Osteoblast (primary cell): ENCODE data around the gene CDH4. TPM values are rescaled to one million over a fixed set of nuclear protein-coding genes. Genes with fewer than 3 reads are reported as not detected.
A peak's percentile ranks its signal among the peaks of the same experiment; 100 is the strongest.

Experiments used
- DNase-seq: peaks from one replicate; pipeline ENCODE4 v3.0.0; 2011; ENCODE audit warnings: low spot score, mixed read lengths; ENCODE audit not compliant: insufficient read length; ENCODE audit errors: missing footprints
- H2AFZ ChIP-seq: 2 replicates; pipeline ENCODE4 v1.6.0; 2011; ENCODE audit warnings: mild to moderate bottlenecking, low read length
- H3K27ac ChIP-seq: 2 replicates; pipeline ENCODE4 v1.5.1; 2011; ENCODE audit warnings: mild to moderate bottlenecking, low read depth, low read length, moderate library complexity
- H3K27me3 ChIP-seq: 2 replicates; pipeline ENCODE4 v1.6.0; 2012; ENCODE audit warnings: mild to moderate bottlenecking, control low read depth, inconsistent platforms, low read length, moderate library complexity; ENCODE audit not compliant: insufficient read depth
- H3K36me3 ChIP-seq: 2 replicates; pipeline ENCODE4 v1.5.1; 2011; ENCODE audit warnings: mild to moderate bottlenecking, low read length, control low read depth, moderate library complexity; ENCODE audit not compliant: insufficient read depth
- H3K4me1 ChIP-seq: 2 replicates; pipeline ENCODE4 v1.5.1; 2011; ENCODE audit warnings: mild to moderate bottlenecking, low read length, control low read depth, moderate library complexity; ENCODE audit not compliant: insufficient read depth
- H3K4me2 ChIP-seq: 2 replicates; pipeline ENCODE4 v1.6.0; 2011; ENCODE audit warnings: mild to moderate bottlenecking, low read length; ENCODE audit not compliant: insufficient read depth
- H3K4me3 ChIP-seq: fragments of 200-600 bp; sonication (generic); 3 replicates; pipeline ENCODE4 v1.5.1; 2012; ENCODE audit warnings: mild to moderate bottlenecking, low read length, inconsistent platforms; ENCODE audit not compliant: insufficient read depth
- H3K79me2 ChIP-seq: 2 replicates; pipeline ENCODE4 v1.6.0; 2012; ENCODE audit warnings: mild to moderate bottlenecking, low read length, control low read depth, inconsistent platforms; ENCODE audit not compliant: insufficient read depth
- H3K9me3 ChIP-seq: 2 replicates; pipeline ENCODE4 v1.5.1; 2011; ENCODE audit warnings: low read depth, low read length, control low read depth
- H4K20me1 ChIP-seq: 2 replicates; pipeline ENCODE4 v1.6.0; 2012; ENCODE audit warnings: mild to moderate bottlenecking, low read length, control low read depth; ENCODE audit not compliant: insufficient read depth
- total RNA-seq: library from RNA; depleted of rRNA; stranded (reverse); fragments of >200 nt; gene quantifications from 2 replicates; pipeline ENCODE4 v1.2.3, GENCODE V29; 2012
- TF ChIP-seq, protein P1 (sequence below): IDR thresholded peaks from 2 replicates; pipeline ENCODE4 v1.5.1; 2011; ENCODE audit warnings: mild to moderate bottlenecking, low read depth, low read length, moderate library complexity; ENCODE audit errors: extremely low read depth

The CDH4 gene
- total RNA-seq, 1 donor, result 1.1 TPM

DNA sequence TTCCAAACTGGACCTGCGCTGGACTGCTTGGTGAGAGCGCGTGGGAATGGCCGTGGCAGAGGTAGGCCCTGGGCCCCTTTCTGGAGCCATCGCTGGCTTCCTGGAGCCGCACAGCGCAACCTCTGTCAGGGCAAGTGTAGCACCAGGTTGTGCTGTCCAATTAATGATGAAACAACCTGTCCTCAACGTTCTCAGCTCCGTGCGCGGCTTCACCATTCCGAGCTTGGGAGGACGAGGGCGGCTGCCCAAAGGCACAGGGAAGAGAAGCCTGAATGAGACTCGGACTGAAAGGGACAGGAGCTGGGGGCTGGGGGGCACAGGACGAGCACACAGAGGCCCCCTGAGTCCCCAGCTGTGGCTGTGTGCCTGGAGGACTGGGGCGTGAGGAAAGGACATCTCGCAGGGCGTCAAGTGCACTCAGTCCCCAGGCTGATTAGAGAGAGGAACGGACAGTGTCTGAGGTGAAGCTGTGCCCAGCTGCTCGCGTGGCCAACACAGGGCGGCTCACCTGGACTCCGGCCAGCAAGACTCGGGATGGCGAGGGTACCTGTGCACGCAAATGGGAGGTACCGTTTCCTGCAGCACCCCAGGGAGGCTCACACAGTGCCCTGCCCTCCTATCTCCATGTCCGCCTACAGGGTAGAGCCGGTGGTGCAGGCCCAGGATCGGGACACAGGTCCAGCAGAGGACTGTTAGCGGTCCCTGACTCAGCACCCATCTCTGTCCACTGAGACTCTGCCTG is 410.3 kb downstream of the CDH4 start:
- no peaks in the 10 kb centered on the region for H3K36me3 ChIP-seq
- no peaks in the 10 kb centered on the region for H3K4me1 ChIP-seq
- H3K27me3 ChIP-seq, result no peaks in the 10 kb centered on the region
- H3K9me3 ChIP-seq, result no peaks in the 10 kb centered on the region
- no peaks in the 10 kb centered on the region for H3K79me2 ChIP-seq
- no peak overlapping the region for H3K4me2 ChIP-seq
- H2AFZ ChIP-seq, result no peak overlapping the region
- no peak overlapping the region for H3K4me3 ChIP-seq
- H3K27ac ChIP-seq, result no peak overlapping the region
- DNase-seq, result peak; percentile 84
- H4K20me1 ChIP-seq, result no peaks in the 10 kb centered on the region
- TF ChIP-seq, protein P1, sequence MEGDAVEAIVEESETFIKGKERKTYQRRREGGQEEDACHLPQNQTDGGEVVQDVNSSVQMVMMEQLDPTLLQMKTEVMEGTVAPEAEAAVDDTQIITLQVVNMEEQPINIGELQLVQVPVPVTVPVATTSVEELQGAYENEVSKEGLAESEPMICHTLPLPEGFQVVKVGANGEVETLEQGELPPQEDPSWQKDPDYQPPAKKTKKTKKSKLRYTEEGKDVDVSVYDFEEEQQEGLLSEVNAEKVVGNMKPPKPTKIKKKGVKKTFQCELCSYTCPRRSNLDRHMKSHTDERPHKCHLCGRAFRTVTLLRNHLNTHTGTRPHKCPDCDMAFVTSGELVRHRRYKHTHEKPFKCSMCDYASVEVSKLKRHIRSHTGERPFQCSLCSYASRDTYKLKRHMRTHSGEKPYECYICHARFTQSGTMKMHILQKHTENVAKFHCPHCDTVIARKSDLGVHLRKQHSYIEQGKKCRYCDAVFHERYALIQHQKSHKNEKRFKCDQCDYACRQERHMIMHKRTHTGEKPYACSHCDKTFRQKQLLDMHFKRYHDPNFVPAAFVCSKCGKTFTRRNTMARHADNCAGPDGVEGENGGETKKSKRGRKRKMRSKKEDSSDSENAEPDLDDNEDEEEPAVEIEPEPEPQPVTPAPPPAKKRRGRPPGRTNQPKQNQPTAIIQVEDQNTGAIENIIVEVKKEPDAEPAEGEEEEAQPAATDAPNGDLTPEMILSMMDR, result no peak

GRCh38 chr20:61662968-61663331 is 410.9 kb downstream of the CDH4 start:
- H3K79me2 ChIP-seq, result no peaks in the 10 kb centered on the region
- H3K27ac ChIP-seq, result no peak overlapping the region
- no peaks in the 10 kb centered on the region for H3K27me3 ChIP-seq
- no peaks in the 10 kb centered on the region for H3K9me3 ChIP-seq
- no peaks in the 10 kb centered on the region for H3K4me1 ChIP-seq
- no peak for DNase-seq
- H4K20me1 ChIP-seq, result no peaks in the 10 kb centered on the region
- H3K4me3 ChIP-seq, result no peak overlapping the region
- TF ChIP-seq, protein P1, result no peak
- no peak overlapping the region for H3K4me2 ChIP-seq
- H3K36me3 ChIP-seq, result no peaks in the 10 kb centered on the region
- H2AFZ ChIP-seq, result no peak overlapping the region

DNA sequence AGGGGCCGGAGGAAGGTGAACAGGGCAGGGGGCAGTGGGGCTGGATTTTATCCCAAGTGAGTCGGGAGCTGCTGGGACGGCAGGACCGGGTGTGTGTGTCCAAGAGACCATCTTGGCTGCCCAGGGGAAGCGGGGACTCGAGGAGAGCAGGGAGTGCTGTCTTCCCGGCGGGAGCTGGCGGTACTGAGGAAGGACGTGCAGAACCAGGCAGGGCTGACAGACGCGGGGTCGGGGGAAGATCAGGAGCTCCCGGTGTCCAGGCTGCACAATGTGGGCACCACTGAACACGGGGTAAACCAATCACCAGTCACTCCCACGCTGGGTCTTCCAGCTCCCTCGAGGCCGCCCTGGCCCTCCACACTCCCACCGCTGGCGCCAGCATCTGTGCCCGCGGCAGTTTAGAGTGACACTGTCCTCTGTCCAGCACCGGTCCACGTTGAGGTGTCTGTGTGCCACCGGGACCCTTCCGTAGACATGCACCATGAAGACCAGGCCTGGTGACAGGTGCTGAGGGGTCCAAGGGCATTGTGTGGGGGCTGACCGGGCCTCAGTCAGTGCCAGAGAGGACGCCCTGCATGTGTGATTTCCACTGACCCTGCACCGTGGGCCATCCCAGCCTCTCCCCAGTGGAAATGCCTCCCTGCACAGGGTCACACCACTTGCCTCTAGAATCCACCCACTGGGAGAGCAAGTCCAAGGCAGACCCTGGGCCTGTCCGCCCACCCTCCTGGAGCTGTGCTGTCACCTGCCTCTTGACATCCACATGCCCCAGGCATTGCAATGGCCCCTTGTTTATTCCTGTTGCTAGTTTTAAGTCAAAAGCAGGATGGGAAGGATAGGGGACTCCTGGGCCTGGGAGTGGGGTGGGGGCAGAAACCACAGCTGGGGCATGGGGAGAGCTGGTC is 411.7 kb downstream of the CDH4 start:
- no peak for DNase-seq
- no peaks in the 10 kb centered on the region for H3K79me2 ChIP-seq
- TF ChIP-seq, protein P1, result no peak
- no peak overlapping the region for H3K27ac ChIP-seq
- no peak overlapping the region for H3K4me3 ChIP-seq
- H4K20me1 ChIP-seq, result no peaks in the 10 kb centered on the region
- no peaks in the 10 kb centered on the region for H3K4me1 ChIP-seq
- H3K4me2 ChIP-seq, result no peak overlapping the region
- H3K9me3 ChIP-seq, result no peaks in the 10 kb centered on the region
- no peak overlapping the region for H2AFZ ChIP-seq
- no peaks in the 10 kb centered on the region for H3K27me3 ChIP-seq
- H3K36me3 ChIP-seq, result no peaks in the 10 kb centered on the region
